DND-41 (cell line): Measurements from ENCODE around the gene TYW1.
"Not testable (repeated sequence)": the region's sequence is repeated elsewhere in the genome, so short reads cannot be mapped to it uniquely, and the experiment has no call there.

Experiments
- ATAC-seq: fragments of 200-7000 bp; cut with Tn5 transposase; 3 replicates; pipeline ENCODE4 v1.9.1; 2021; ENCODE audit warnings: low read depth; ENCODE audit not compliant: insufficient read depth
- DNase-seq: peaks from one replicate; pipeline ENCODE4 v3.0.0-alpha.2; 2020
- H2AFZ ChIP-seq: 2 replicates; pipeline ENCODE4 v1.6.0; 2012; ENCODE audit warnings: low read depth, low read length
- H3K27ac ChIP-seq: 2 replicates; pipeline ENCODE4 v1.5.1; 2012; ENCODE audit warnings: low read length, inconsistent platforms
- H3K27me3 ChIP-seq: fragments of 200-600 bp; sonication (generic); 2 replicates; pipeline ENCODE4 v1.6.0; 2012; ENCODE audit warnings: low read length, mild to moderate bottlenecking, inconsistent platforms; ENCODE audit not compliant: insufficient read depth, poor library complexity
- H3K36me3 ChIP-seq: 2 replicates; pipeline ENCODE4 v1.5.1; 2012; ENCODE audit warnings: low read length, inconsistent platforms; ENCODE audit not compliant: insufficient read depth
- H3K4me1 ChIP-seq: 2 replicates; pipeline ENCODE4 v1.5.1; 2012; ENCODE audit warnings: mild to moderate bottlenecking, low read length; ENCODE audit not compliant: insufficient read depth
- H3K4me2 ChIP-seq: 2 replicates; pipeline ENCODE4 v1.6.0; 2012; ENCODE audit warnings: mild to moderate bottlenecking, moderate library complexity, low read length, inconsistent platforms; ENCODE audit not compliant: insufficient read depth
- H3K4me3 ChIP-seq, 2 experiments: fragments of 200-600 bp in 1 of 2; shearing (Covaris generic) in 1 of 2; 2 replicates each; pipeline ENCODE4 v1.5.1; 2012 to 2016; ENCODE audit warnings: inconsistent platforms in 2 of 2, low read length in 2 of 2, mild to moderate bottlenecking in 2 of 2, low read depth in 1 of 2, moderate library complexity in 1 of 2
- H3K79me2 ChIP-seq: 2 replicates; pipeline ENCODE4 v1.6.0; 2012; ENCODE audit warnings: low read length, inconsistent platforms; ENCODE audit not compliant: insufficient read depth
- H3K9ac ChIP-seq: 2 replicates; pipeline ENCODE4 v1.6.0; 2012; ENCODE audit warnings: low read depth, mild to moderate bottlenecking, inconsistent platforms, low read length, moderate library complexity
- H3K9me3 ChIP-seq: 2 replicates; pipeline ENCODE4 v1.5.1; 2012; ENCODE audit warnings: low read length, moderate library complexity, mild to moderate bottlenecking, inconsistent platforms; ENCODE audit not compliant: insufficient read depth, severe bottlenecking
- H4K20me1 ChIP-seq: 2 replicates; pipeline ENCODE4 v1.6.0; 2012; ENCODE audit warnings: low read length; ENCODE audit not compliant: insufficient read depth
- CTCF ChIP-seq: IDR thresholded peaks from 2 replicates; pipeline ENCODE4 v1.5.1; 2012; ENCODE audit warnings: borderline replicate concordance, low read length, moderate library complexity, mild to moderate bottlenecking; ENCODE audit not compliant: poor library complexity, severe bottlenecking; ENCODE audit errors: extremely low read depth
- EZH2 ChIP-seq: IDR thresholded peaks from 3 replicates; pipeline ENCODE4 v1.6.1; 2012; ENCODE audit warnings: borderline replicate concordance, low read depth, mild to moderate bottlenecking, moderate library complexity, low read length, inconsistent platforms; ENCODE audit not compliant: severe bottlenecking

The TYW1 gene

GRCh38 chr7:67006965-67007364 is 10.3 kb downstream of the TYW1 start:
- no peak for TF ChIP-seq CTCF
- no peak for TF ChIP-seq EZH2
- Histone ChIP-seq H3K9ac (no peak overlapping the region), H3K4me2 (no peak overlapping the region), H3K27ac (no peak overlapping the region), H3K36me3 (peaks cover 51% of the 10 kb centered on the region), H3K27me3 (no peaks in the 10 kb centered on the region), H4K20me1 (no peaks in the 10 kb centered on the region), H3K9me3 (no peaks in the 10 kb centered on the region), H3K4me1 (no peaks in the 10 kb centered on the region), H3K79me2 (peaks cover 9% of the 10 kb centered on the region; the same call in 1 of the 2 replicates), H2AFZ (no peak overlapping the region), H3K4me3 (no peak overlapping the region)
- DNase-seq (no peak), ATAC-seq (no peak)

GRCh38 chr7:67008260-67008659 is 11.6 kb downstream of the TYW1 start:
- TF ChIP-seq CTCF (no peak), EZH2 (no peak)
- ATAC-seq = no peak
- no peaks in the 10 kb centered on the region for H3K4me1 ChIP-seq

GRCh38 chr7:67009677-67010076 is 13.0 kb downstream of the TYW1 start:
- H3K4me1 ChIP-seq, H2AFZ ChIP-seq, H3K4me3 ChIP-seq, ATAC-seq, H3K79me2 ChIP-seq, H3K27me3 ChIP-seq, H3K27ac ChIP-seq, H3K9me3 ChIP-seq, H3K4me2 ChIP-seq, H4K20me1 ChIP-seq, H3K9ac ChIP-seq, DNase-seq: not testable (repeated sequence)
- peaks cover 64% of the 10 kb centered on the region for H3K36me3 ChIP-seq

More at GRCh38 chr7:67008260-67008659, 11.6 kb downstream of the TYW1 start:
- H2AFZ ChIP-seq = no peak overlapping the region
- H3K36me3 ChIP-seq = peaks cover 58% of the 10 kb centered on the region
- DNase-seq = no peak
- no peak overlapping the region for H3K27ac ChIP-seq
- no peak overlapping the region for H3K4me2 ChIP-seq
- H3K4me3 ChIP-seq = no peak overlapping the region
- peaks cover 9% of the 10 kb centered on the region; the same call in 1 of the 2 replicates for H3K79me2 ChIP-seq
- no peaks in the 10 kb centered on the region for H3K27me3 ChIP-seq
- no peak overlapping the region for H3K9ac ChIP-seq
- H4K20me1 ChIP-seq = no peaks in the 10 kb centered on the region
- H3K9me3 ChIP-seq = no peaks in the 10 kb centered on the region

GRCh38 chr7:67014076-67014622 is 17.5 kb downstream of the TYW1 start:
- H3K9me3 ChIP-seq, H3K9ac ChIP-seq, H3K4me3 ChIP-seq, H2AFZ ChIP-seq, H3K27me3 ChIP-seq, H3K4me2 ChIP-seq, H3K27ac ChIP-seq, ATAC-seq, DNase-seq, H4K20me1 ChIP-seq, H3K79me2 ChIP-seq, H3K4me1 ChIP-seq: not testable (repeated sequence)
- H3K36me3 ChIP-seq = peaks cover 52% of the 10 kb centered on the region

GRCh38 chr7:67017971-67018370 is 21.3 kb downstream of the TYW1 start:
- not testable (repeated sequence) for DNase-seq
- H3K36me3 ChIP-seq = peaks cover 61% of the 10 kb centered on the region

More at GRCh38 chr7:67017971-67018370, 21.3 kb downstream of the TYW1 start:
- not testable (repeated sequence) for H3K79me2 ChIP-seq, H3K9ac ChIP-seq, H3K4me1 ChIP-seq, H3K27me3 ChIP-seq, ATAC-seq, H3K9me3 ChIP-seq, H4K20me1 ChIP-seq, H2AFZ ChIP-seq, H3K27ac ChIP-seq, H3K4me3 ChIP-seq, H3K4me2 ChIP-seq
